ENCODE results near the gene ABCF2.

The ABCF2 gene

DNA sequence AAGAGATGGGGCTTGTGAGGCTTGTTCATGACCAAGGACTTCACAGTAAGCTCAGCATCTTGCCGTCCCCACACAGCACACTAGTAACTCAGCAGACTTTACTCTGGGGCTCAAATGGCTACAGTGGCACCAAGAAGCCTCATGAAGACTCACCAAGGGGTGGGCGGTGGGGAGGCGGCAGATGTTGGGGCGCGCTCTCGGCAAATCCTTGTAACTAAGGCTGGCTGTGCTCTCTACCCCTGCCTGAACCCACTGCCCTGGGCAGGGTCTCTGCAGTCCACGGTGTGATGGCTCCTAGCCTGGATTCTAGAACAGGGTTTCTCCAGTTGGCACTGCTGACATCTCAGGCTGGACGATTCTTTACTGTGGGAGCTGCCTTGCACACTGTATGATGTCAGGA is 33.9 kb upstream of the ABCF2 start:
- no peak overlapping the region for H3K4me3 Mint-ChIP-seq
- H3K36me3 Mint-ChIP-seq = no peaks in the 10 kb centered on the region
- H3K4me1 Mint-ChIP-seq = no peaks in the 10 kb centered on the region
- peaks cover 77% of the 10 kb centered on the region for H3K27me3 Mint-ChIP-seq
- no peak overlapping the region for H3K27ac Mint-ChIP-seq
- CTCF ChIA-PET = interaction anchor here (1.7 kb wide), 1 partner anchor 17 kb away, joined by 6 read pairs; no protein-coding TSS in a partner anchor
- no peak for DNase-seq
- H3K9me3 Mint-ChIP-seq = no peaks in the 10 kb centered on the region

DNA sequence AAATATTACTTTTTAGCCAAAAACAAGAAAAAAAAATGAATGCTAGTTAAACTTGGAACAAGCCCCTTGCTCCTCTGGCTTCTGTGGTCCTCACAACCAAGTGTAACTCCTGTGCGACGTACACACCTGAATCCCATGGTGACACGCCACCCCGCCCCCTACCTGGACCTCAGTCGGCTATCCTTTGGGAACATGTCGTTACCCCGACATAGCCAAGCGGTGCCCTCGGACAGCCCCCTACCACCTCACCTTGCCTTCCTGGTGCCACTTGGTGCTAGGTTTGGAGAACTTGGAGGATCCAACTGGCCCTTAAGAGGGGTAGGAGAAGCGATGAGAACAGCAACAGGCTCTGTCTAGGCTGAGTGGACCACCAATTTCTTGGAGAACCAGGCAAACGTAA is 33.5 kb upstream of the ABCF2 start:
- CTCF ChIA-PET = interaction anchor here (1.7 kb wide), 1 partner anchor 17 kb away, joined by 6 read pairs; no protein-coding TSS in a partner anchor
- H3K9me3 Mint-ChIP-seq = no peaks in the 10 kb centered on the region
- H3K27ac Mint-ChIP-seq = no peak overlapping the region
- no peak overlapping the region for H3K4me3 Mint-ChIP-seq
- H3K36me3 Mint-ChIP-seq = no peaks in the 10 kb centered on the region
- peaks cover 81% of the 10 kb centered on the region for H3K27me3 Mint-ChIP-seq
- no peaks in the 10 kb centered on the region for H3K4me1 Mint-ChIP-seq
- no peak for DNase-seq

DNA sequence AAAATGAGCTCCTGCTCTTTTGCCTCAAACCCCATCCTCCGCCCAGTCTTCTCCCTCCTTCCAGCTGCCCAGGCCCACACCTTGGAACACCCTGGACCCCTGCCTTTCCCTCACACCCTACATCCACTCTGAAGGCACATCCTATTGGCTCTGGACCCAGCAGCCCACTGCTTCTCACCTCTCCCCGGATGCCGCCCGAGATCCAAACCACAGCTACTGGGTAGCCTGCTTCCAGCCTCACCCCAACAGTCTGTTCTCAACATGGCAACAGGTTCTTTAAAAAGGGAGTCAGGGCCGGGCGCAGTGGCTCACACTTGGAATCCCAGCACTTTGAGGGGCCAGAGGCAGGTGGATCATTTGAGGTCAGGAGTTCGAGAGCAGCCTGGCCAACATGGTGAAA is 31.0 kb upstream of the ABCF2 start:
- Mint-ChIP-seq H3K4me1 (no peaks in the 10 kb centered on the region), H3K9me3 (no peaks in the 10 kb centered on the region), H3K36me3 (no peaks in the 10 kb centered on the region), H3K4me3 (no peak overlapping the region), H3K27ac (no peak overlapping the region), H3K27me3 (peaks cover 91% of the 10 kb centered on the region)
- CTCF ChIA-PET = interaction anchor here (2.9 kb wide), 1 partner anchor 14 kb away, joined by 14 read pairs; no protein-coding TSS in a partner anchor
- no peak for DNase-seq

DNA sequence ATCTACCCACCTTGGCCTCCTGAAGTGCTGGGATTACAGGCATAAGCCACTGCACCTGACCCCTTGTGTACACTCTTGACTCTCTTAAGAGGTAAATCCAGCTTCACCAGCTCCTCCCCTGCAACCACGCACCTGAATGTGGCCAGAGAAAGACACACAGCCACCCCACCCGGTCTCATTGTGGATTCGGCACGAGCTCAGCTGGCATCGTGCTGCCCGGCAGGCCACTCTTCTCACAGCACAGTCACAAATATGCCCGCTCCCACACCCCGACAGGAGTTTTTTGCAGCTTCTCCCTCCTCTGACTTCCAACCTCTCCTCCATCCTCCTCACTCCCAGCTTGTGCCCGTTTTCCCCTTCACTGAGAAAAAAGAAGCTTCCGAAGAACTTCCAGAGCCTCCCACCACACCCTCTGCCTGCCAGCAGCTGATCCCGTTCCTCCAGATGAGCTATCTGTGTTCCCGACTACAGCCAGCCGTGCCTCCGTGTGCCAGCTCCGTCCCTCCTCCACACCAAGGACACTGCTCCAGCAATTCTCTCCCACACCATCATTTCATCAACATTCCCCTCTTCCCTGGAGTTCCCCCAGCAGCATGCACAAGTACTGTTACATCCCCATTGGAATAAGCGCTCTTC is 29.5 kb upstream of the ABCF2 start:
- Mint-ChIP-seq H3K27me3 (peaks cover 88% of the 10 kb centered on the region), H3K9me3 (no peaks in the 10 kb centered on the region), H3K4me3 (no peak overlapping the region), H3K4me1 (no peaks in the 10 kb centered on the region), H3K36me3 (no peaks in the 10 kb centered on the region), H3K27ac (no peak overlapping the region)
- CTCF ChIA-PET = interaction anchor here (2.9 kb wide), 1 partner anchor 13 kb away, joined by 14 read pairs; no protein-coding TSS in a partner anchor
- DNase-seq = no peak

DNA sequence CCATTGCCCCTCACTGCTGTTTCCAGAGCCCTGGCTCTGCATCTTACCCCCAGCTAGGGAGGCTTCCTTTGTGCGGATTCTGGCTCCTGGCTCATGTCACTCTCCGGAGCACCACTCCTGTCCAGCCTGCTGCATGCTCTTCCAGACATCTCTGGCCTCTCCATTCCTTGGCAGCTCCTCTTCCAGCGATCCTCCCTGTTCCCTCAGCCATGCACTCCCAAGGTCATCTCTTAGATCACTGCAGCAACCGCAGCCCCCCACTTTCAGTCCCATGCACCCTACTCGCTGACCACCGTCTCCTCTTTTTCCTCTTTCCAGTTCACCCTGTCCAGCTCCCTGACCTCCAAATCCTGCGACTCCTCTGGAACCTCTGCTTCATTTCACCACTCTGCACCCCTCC is 28.4 kb upstream of the ABCF2 start:
- H3K27me3 Mint-ChIP-seq = peaks cover 88% of the 10 kb centered on the region
- H3K4me3 Mint-ChIP-seq = no peak overlapping the region
- no peaks in the 10 kb centered on the region for H3K9me3 Mint-ChIP-seq
- no peak for DNase-seq
- no peak overlapping the region for H3K27ac Mint-ChIP-seq
- no peaks in the 10 kb centered on the region for H3K36me3 Mint-ChIP-seq
- peaks cover 5% of the 10 kb centered on the region for H3K4me1 Mint-ChIP-seq
- CTCF ChIA-PET = interaction anchor here (2.9 kb wide), 1 partner anchor 12 kb away, joined by 14 read pairs; no protein-coding TSS in a partner anchor

DNA sequence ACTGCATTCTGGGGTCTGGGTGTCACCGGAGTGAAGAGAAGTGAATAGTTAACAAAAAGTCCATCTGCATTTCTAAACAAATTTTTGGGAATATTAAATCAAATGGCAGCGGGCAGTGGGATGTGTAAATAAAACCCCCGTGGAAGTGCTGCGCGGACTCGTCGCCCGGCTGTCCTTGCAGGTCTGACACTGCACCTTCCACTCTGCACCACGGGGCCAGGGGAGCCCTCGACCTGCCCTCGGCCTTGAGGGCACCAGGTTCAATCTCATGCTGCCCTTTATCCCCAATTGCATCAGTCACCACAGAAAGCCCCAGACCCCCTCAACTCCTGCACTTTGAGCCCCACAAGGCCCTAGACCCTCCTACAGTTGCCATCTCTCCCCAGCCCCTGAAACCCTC is 27.8 kb upstream of the ABCF2 start:
- Mint-ChIP-seq H3K27me3 (peaks cover 90% of the 10 kb centered on the region), H3K27ac (no peak overlapping the region), H3K4me3 (no peak overlapping the region), H3K36me3 (no peaks in the 10 kb centered on the region), H3K4me1 (peaks cover 6% of the 10 kb centered on the region), H3K9me3 (no peaks in the 10 kb centered on the region)
- CTCF ChIA-PET = interaction anchor here (0.9 kb wide), 1 partner anchor 11 kb away, joined by 4 read pairs; no protein-coding TSS in a partner anchor
- DNase-seq = no peak

DNA sequence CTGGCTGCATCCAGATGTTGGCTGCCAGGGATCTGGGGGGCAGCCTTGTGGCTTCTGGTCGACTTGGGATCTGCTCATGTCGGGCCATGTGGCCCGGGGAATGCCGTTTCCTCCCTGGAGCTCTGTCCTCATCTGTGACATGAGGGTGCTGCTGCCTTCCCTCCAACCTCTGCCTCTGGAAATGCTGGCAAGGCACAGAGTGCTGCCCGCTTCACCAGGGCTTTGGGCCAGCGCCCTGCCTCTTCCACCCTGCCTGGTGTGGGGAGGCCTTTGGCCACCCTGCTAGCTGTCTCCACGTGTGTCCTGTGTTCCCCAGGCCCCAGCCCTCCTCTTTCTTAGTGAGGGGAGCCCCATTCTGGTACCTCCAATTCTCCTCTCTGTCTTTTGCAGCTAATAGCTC is 27.3 kb upstream of the ABCF2 start:
- H3K27ac Mint-ChIP-seq = no peak overlapping the region
- no peak for DNase-seq
- H3K27me3 Mint-ChIP-seq = peaks cover 95% of the 10 kb centered on the region
- no peaks in the 10 kb centered on the region for H3K36me3 Mint-ChIP-seq
- H3K4me1 Mint-ChIP-seq = peaks cover 10% of the 10 kb centered on the region
- H3K4me3 Mint-ChIP-seq = no peak overlapping the region
- CTCF ChIA-PET = interaction anchor here (0.9 kb wide), 1 partner anchor 10 kb away, joined by 4 read pairs; no protein-coding TSS in a partner anchor
- H3K9me3 Mint-ChIP-seq = no peaks in the 10 kb centered on the region

DNA sequence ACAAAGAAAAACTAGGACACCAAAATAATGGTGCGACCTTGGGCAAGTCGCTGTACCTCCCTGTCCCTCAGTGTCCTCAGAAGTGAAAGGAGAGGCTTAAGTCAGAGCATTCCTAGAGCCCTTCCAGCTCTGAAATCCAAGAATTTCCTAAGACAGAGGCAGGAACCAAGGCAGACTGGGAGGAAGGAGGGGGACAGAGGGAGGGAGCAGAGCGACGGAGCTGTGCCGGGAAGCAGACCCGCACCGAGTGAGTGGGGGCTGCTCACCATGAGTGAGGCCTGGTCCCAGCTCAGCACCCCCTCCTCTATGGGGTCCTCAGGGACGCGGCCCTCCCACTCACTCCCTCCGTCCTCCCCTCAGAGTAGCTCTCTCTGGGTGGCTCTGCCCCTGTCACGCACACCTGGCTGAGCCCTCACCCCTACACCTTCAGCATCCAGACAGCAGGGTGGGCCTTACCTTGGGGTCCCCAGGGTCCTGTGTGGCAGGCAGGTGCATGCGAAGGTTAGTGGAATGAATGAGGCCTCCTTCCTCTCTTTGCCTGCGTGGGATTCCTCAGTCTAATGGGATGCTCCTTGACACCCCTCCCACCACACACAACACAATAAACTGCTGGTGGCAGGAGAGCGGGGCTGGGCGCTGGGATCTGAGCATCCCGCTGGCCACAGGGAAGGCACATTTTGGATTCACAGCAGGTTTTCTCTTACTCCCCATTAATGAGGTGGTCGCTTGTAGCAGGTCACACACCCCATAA is 26.1 kb upstream of the ABCF2 start:
- DNase-seq = no peak
- peaks cover 97% of the 10 kb centered on the region for H3K27me3 Mint-ChIP-seq
- no peak overlapping the region for H3K4me3 Mint-ChIP-seq
- CTCF ChIA-PET = interaction anchor here (0.5 to 1.3 kb wide), 3 partner anchors 9 to 128 kb away, joined by 3 to 5 read pairs (median 3); no protein-coding TSS in a partner anchor
- no peaks in the 10 kb centered on the region for H3K36me3 Mint-ChIP-seq
- H3K4me1 Mint-ChIP-seq = peaks cover 16% of the 10 kb centered on the region
- H3K9me3 Mint-ChIP-seq = no peaks in the 10 kb centered on the region
- H3K27ac Mint-ChIP-seq = no peak overlapping the region

DNA sequence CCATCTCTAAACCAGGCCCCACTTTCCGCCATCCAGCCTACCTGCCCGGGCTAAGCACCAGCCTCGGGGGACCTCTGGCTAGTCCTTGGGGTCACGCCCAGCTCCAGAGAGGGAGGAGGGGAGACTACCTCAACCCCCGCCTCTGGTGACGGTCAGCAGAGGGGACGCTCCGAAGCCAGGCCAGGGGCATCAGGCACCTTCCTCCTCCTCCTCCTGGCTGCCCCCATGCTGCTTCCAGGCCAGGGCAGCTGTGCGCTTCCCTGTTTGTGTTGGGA is 25.5 kb upstream of the ABCF2 start:
- Mint-ChIP-seq H3K36me3 (no peaks in the 10 kb centered on the region), H3K4me1 (peaks cover 20% of the 10 kb centered on the region), H3K4me3 (no peak overlapping the region), H3K27me3 (peaks cover 97% of the 10 kb centered on the region), H3K9me3 (no peaks in the 10 kb centered on the region), H3K27ac (no peak overlapping the region)
- DNase-seq = no peak
- CTCF ChIA-PET = interaction anchor here (0.5 to 1.3 kb wide), 3 partner anchors 8 to 128 kb away, joined by 3 to 5 read pairs (median 3); no protein-coding TSS in a partner anchor

DNA sequence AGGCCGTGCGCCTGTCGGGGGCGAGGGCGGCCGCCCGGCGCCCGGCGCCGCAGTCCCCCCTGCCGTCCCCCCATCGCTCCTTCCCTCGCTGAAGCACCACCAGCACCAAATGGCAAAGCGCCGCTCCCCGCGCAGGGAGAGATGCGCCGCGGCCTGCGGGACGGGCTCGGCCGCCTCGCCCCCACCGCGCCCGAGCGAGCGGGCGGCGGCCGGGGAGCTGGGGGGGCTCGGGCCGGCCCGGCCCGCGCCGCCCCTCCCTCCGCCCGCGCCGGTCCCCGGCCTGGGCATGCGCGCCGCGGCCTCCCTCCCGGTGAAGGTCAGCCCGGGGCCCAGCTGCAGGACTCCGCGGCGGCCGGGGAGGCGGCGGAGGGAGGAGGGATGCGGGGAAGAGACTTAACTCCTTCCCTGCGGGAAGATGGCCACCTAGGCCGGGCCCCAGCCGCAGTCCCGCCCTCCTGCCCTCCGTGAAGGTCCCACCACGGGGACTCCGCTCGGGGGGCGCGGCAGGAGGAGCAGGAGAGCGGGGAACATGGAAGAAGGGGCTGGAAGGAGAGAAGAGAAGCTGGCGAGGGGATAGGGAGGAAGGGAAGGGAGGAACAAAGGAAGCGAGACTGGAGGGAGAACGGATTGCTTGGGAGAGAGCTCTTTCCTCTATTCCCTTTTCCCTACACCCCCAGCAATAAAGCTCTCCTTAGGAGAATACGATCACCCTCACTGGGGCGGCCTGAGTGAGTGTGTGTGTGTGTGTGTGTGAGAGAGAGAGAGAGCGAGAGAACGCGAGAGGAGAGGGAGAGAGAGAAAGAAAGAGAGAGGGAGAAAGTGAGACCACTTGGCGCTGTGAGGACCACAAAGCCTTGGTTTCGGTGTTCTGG is 24.9 kb upstream of the ABCF2 start:
- Mint-ChIP-seq H3K27ac (no peak overlapping the region), H3K4me3 (no peak overlapping the region), H3K9me3 (no peaks in the 10 kb centered on the region), H3K27me3 (peaks cover 97% of the 10 kb centered on the region), H3K36me3 (no peaks in the 10 kb centered on the region), H3K4me1 (peaks cover 20% of the 10 kb centered on the region)
- CTCF ChIA-PET = interaction anchor here (1.3 to 2.0 kb wide), 2 partner anchors 8 to 84 kb away, joined by 5 read pairs; partner anchors contain the start of gene GBX1
- no peak for DNase-seq

DNA sequence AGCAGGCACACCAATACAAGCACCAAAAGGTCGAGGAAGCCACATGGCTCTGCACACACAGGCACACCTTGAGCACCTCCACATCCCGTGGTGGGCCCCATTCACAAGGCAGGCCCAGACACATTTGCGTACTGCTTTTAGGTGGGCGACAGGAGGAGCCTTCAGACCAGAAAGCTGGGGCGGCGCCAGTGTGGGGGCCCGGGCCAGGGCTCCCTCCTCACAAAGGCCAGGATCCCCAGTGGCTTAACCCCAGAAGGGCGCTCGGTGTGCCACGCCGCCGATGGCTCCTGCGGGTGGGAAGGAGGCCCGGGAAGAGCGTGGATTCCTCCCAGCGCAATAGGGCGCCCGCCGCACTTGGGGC is 24.3 kb upstream of the ABCF2 start:
- DNase-seq = no peak
- CTCF ChIA-PET = interaction anchor here (2.0 kb wide), 1 partner anchor 84 kb away, joined by 5 read pairs; the partner anchor contains the start of gene GBX1
- H3K4me1 Mint-ChIP-seq = peaks cover 20% of the 10 kb centered on the region
- H3K4me3 Mint-ChIP-seq = no peak overlapping the region
- no peaks in the 10 kb centered on the region for H3K36me3 Mint-ChIP-seq
- H3K27ac Mint-ChIP-seq = no peak overlapping the region
- H3K9me3 Mint-ChIP-seq = no peaks in the 10 kb centered on the region
- peaks cover 97% of the 10 kb centered on the region for H3K27me3 Mint-ChIP-seq

DNA sequence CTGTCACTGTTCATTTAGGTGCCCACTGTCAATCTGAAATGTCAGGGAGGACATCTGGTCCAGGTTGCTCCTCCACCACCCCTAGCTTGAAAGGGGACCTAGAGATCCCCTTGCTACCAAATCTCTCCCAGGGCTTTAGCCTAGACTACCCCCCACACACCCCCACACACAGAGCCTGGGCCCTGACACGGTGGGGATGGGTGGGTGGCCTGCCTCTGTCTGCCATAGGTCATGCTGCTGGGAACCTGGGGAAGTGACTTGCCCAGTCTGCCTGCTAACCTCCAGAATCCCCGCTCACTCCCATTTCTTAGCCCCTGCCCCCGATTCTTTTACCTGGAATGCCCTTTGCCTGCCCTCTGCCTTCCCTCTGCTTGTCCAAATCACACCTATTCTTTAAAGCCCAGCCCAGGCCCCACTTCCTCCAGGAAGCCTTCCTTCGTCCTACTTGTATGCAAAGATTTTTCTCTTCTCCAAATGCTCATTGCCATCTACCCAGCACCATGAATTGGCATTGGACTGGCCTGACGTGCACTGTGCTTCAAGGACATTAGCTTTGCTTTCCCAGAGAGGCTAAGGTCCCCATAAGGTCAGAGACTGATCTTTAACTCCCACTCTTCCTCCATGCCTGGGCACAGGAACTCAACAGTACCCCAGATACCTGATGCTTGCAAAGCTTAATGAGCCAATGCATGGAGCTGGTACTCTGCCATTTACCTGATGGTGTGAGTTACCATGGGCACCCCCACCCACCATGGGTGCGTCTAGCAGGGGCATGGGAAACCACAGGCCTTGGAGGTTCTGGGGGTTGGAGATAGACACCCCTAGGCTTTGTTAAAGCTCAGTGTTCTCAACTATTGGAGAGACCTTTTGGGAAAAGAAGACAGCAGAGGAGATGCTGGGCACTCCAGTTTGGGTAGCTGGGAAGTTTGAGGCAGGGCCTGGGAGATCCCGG is 23.5 kb upstream of the ABCF2 start:
- no peak for DNase-seq
- Mint-ChIP-seq H3K4me3 (no peak overlapping the region), H3K27me3 (peaks cover 97% of the 10 kb centered on the region), H3K9me3 (no peaks in the 10 kb centered on the region), H3K27ac (no peak overlapping the region), H3K36me3 (no peaks in the 10 kb centered on the region), H3K4me1 (peaks cover 22% of the 10 kb centered on the region)
- CTCF ChIA-PET = interaction anchor here (2.0 kb wide), 1 partner anchor 83 kb away, joined by 5 read pairs; the partner anchor contains the start of gene GBX1

DNA sequence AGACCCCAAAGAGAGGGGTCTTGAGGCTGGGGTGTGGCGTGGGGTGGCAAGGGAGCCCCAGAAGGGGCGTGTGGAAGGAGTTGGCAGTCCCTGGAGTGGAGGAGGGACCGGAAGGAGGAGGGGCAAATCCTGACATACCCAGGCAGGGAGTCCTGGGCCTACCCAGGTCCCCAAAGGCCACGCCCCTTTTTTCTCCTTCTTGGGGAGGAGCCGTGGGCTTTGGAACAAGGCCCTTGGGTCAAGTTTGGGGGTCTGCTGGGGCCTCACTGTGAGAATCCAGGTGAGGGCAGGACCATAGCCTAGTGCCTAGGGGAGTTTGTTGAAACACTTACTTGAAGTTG is 22.7 kb upstream of the ABCF2 start:
- peaks cover 96% of the 10 kb centered on the region for H3K27me3 Mint-ChIP-seq
- H3K4me3 Mint-ChIP-seq = no peak overlapping the region
- H3K4me1 Mint-ChIP-seq = peaks cover 26% of the 10 kb centered on the region
- CTCF ChIA-PET = no interaction called here
- no peak for DNase-seq
- no peaks in the 10 kb centered on the region for H3K36me3 Mint-ChIP-seq
- no peak overlapping the region for H3K27ac Mint-ChIP-seq
- H3K9me3 Mint-ChIP-seq = no peaks in the 10 kb centered on the region

Measured in activated naive CD4-positive, alpha-beta T cell treated with anti-CD3 and anti-CD28 coated beads, Interleukin-2, amount 10 ng/mL, durations not matched to agents 7 days and 5 days (primary cell).